Ishikawa (cell line): ENCODE results near the gene CAST.

ENCODE experiments used
- CEBPB ChIP-seq: IDR thresholded peaks from 2 replicates; pipeline ENCODE4 v1.6.1; 2012
- CREB1 ChIP-seq: IDR thresholded peaks from 2 replicates; pipeline ENCODE4 v1.6.1; 2012; ENCODE audit warnings: low read depth
- EGR1 ChIP-seq: IDR thresholded peaks from 2 replicates; pipeline ENCODE4 v1.6.1; 2012
- EP300 ChIP-seq: IDR thresholded peaks from 2 replicates; pipeline ENCODE4 v1.6.1; 2012; ENCODE audit warnings: borderline replicate concordance
- FOXM1 ChIP-seq: IDR thresholded peaks from 2 replicates; pipeline ENCODE4 v1.6.1; 2012; ENCODE audit warnings: low read depth, borderline replicate concordance
- MAX ChIP-seq: IDR thresholded peaks from 2 replicates; pipeline ENCODE4 v1.6.1; 2012
- NFIC ChIP-seq: IDR thresholded peaks from 2 replicates; pipeline ENCODE4 v1.6.1; 2012
- RAD21 ChIP-seq: IDR thresholded peaks from 2 replicates; pipeline ENCODE4 v1.6.1; 2012; ENCODE audit warnings: low read depth
- REST ChIP-seq: IDR thresholded peaks from 2 replicates; pipeline ENCODE4 v1.6.1; 2012; ENCODE audit warnings: low read depth, mild to moderate bottlenecking
- TAF1 ChIP-seq: IDR thresholded peaks from 2 replicates; pipeline ENCODE4 v1.6.1; 2012; ENCODE audit warnings: low read depth, mild to moderate bottlenecking
- TCF12 ChIP-seq: IDR thresholded peaks from 2 replicates; pipeline ENCODE4 v1.6.1; 2012; ENCODE audit warnings: low read depth
- TEAD4 ChIP-seq: IDR thresholded peaks from 2 replicates; pipeline ENCODE4 v1.6.1; 2012
- YY1 ChIP-seq: IDR thresholded peaks from 2 replicates; pipeline ENCODE4 v1.6.1; 2012; ENCODE audit warnings: low read depth
- ZBTB7A ChIP-seq: IDR thresholded peaks from 2 replicates; pipeline ENCODE4 v1.6.1; 2012; ENCODE audit warnings: low read depth
- TF ChIP-seq, protein P1 (sequence below): IDR thresholded peaks from 2 replicates; pipeline ENCODE4 v1.6.1; 2012

CAST gene

DNA sequence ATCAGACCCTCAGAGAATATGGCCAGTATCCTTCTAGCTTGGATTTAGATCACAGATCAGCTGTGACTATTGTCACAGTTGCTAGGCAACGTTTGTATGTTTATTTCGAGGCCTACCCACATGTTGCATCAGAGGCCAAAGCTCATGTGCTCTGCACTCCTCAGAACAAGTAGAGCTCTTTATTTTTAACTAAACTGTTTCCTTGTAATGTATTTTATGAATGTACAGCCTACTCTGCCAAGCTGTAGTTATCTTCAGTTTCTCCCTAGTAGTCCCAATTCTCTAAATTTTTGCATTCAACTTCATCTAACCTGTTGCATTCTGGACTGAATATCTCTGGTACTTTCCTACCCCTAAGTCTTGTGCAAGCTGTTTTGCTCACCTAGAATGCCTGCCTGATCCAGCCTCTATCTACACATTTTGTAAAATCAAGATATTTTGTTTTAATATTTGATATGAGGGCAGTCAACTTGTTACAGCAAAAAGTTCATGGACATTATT is 52.8 kb downstream of the CAST start:
- TF ChIP-seq YY1 (no peak), CEBPB (peak; percentile 69; the same call in 1 of the 2 replicates), MAX (peak; percentile 47)

GRCh38 chr5:96716007-96716406 is 53.8 kb downstream of the CAST start:
- TF ChIP-seq RAD21 = no peak
- no peak for TF ChIP-seq ZBTB7A
- TF ChIP-seq NFIC = no peak
- TF ChIP-seq YY1 = no peak
- TF ChIP-seq TAF1 = no peak
- TF ChIP-seq EGR1 = no peak
- TF ChIP-seq FOXM1 = no peak
- no peak for TF ChIP-seq EP300
- no peak for TF ChIP-seq TCF12
- TF ChIP-seq CREB1 = no peak
- no peak for TF ChIP-seq TEAD4
- no peak for TF ChIP-seq CEBPB
- TF ChIP-seq MAX = no peak
- TF ChIP-seq REST = no peak
- TF ChIP-seq, protein P1, sequence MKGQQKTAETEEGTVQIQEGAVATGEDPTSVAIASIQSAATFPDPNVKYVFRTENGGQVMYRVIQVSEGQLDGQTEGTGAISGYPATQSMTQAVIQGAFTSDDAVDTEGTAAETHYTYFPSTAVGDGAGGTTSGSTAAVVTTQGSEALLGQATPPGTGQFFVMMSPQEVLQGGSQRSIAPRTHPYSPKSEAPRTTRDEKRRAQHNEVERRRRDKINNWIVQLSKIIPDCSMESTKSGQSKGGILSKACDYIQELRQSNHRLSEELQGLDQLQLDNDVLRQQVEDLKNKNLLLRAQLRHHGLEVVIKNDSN = no peak

DNA sequence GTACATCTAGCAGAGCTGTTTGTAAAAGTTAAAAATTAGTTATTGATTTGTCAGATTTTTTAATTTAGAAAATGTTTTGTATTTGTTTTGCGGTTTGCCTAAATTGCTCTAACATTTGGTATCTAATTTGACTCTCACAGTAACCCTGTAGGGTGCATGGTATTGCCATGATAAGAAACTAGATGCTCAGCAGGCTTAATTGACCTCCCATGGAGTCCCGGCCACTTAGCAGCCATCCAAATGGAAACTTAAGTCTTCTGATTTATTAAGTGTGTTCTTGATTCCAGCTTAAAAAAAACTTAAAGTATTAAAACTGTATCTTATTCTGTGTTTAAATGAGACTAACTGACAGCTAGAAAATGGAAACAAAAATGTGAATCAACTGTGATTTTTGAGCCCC is 54.5 kb downstream of the CAST start:
- TF ChIP-seq TEAD4 (no peak), EGR1 (no peak), CREB1 (no peak), TAF1 (no peak), FOXM1 (no peak), NFIC (no peak), MAX (no peak), YY1 (no peak), ZBTB7A (no peak), RAD21 (no peak), REST (no peak), CEBPB (no peak), TCF12 (no peak)
- TF ChIP-seq, protein P1 = no peak

DNA sequence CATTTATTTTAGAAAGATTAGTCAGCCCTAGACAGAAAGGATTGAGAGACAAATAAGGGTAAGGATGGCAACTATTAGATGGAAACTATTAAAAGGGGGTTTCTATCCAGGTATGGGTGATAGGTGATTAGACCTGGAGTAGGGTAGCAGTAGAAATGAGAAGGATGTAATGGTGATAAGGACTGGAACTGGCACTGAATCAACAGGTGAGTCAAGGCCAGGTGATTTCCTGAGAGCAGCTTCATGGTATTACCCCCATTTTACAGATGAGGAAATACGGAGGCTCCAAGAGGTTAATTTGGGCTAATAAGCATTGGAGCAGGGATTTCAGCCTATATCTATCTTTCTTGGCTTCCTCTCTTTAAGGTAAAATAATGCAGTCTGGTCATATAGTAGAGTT is 55.7 kb downstream of the CAST start:
- no peak for TF ChIP-seq EP300
- TF ChIP-seq CREB1 = no peak
- no peak for TF ChIP-seq RAD21
- TF ChIP-seq FOXM1 = no peak
- no peak for TF ChIP-seq REST
- no peak for TF ChIP-seq EGR1
- no peak for TF ChIP-seq YY1
- TF ChIP-seq CEBPB = no peak
- TF ChIP-seq, protein P1 = no peak
- no peak for TF ChIP-seq TEAD4
- TF ChIP-seq ZBTB7A = no peak
- no peak for TF ChIP-seq TAF1
